ENCODE measurements around the gene LYRM4.

LYRM4 gene

GRCh38 chr6:5088780-5089179 lies 172.0 kb downstream of the LYRM4 start:
- Mint-ChIP-seq H3K4me3 (no peak overlapping the region), H3K36me3 (ENCODE audit: low read depth) (no peaks in the 10 kb centered on the region), H3K27me3 (peaks cover 56% of the 10 kb centered on the region), H3K27ac (no peak overlapping the region), H3K4me1 (peaks cover 9% of the 10 kb centered on the region), H3K9me3 (no peaks in the 10 kb centered on the region)
- ATAC-seq (no peak), DNase-seq (no peak)

GRCh38 chr6:5087389-5087788 lies 173.4 kb downstream of the LYRM4 start:
- Mint-ChIP-seq H3K27ac (no peak overlapping the region), H3K4me3 (no peak overlapping the region), H3K4me1 (peaks cover 9% of the 10 kb centered on the region), H3K27me3 (peaks cover 65% of the 10 kb centered on the region), H3K9me3 (no peaks in the 10 kb centered on the region), H3K36me3 (ENCODE audit: low read depth) (no peaks in the 10 kb centered on the region)
- DNase-seq = no peak
- no peak for ATAC-seq

- Mint-ChIP-seq H3K4me1 (peaks cover 3% of the 10 kb centered on the region), H3K27me3 (peaks cover 57% of the 10 kb centered on the region), H3K4me3 (no peak overlapping the region), H3K9me3 (no peaks in the 10 kb centered on the region), H3K27ac (no peak overlapping the region), H3K36me3 (ENCODE audit: low read depth) (no peaks in the 10 kb centered on the region)
- DNase-seq = no peak
- ATAC-seq = no peak
Observed at GRCh38 chr6:5086294-5086890, 174.4 kb downstream of the LYRM4 start.

- Mint-ChIP-seq H3K4me1 (peaks cover 3% of the 10 kb centered on the region), H3K9me3 (no peaks in the 10 kb centered on the region), H3K27me3 (peaks cover 53% of the 10 kb centered on the region), H3K36me3 (ENCODE audit: low read depth) (no peaks in the 10 kb centered on the region), H3K4me3 (no peak overlapping the region), H3K27ac (no peak overlapping the region)
- ATAC-seq (no peak), DNase-seq (peak; percentile 8)
Observed at GRCh38 chr6:5085648-5086293, 175.0 kb downstream of the LYRM4 start.

GRCh38 chr6:5084781-5085647 lies 175.7 kb downstream of the LYRM4 start, which contains the start of gene PPP1R3G:
Gene PPP1R3G, plus strand, starts transcription at chr6:5085341. Its CDS starts 145 bp downstream, at chr6:5085486.
- peaks cover 50% of the 10 kb centered on the region for H3K27me3 Mint-ChIP-seq
- H3K4me1 Mint-ChIP-seq = peaks cover 3% of the 10 kb centered on the region
- no peaks in the 10 kb centered on the region for H3K9me3 Mint-ChIP-seq
- DNase-seq (peak; percentile 11), ATAC-seq (peak; percentile 36)
- H3K4me3 Mint-ChIP-seq = peak within 1 kb of the TSS; percentile 71
- no peak within 1 kb of the TSS for H3K27ac Mint-ChIP-seq
- H3K36me3 Mint-ChIP-seq (ENCODE audit: low read depth) = no peaks in the 10 kb centered on the region

- no peak for ATAC-seq
- peak; percentile 9 for DNase-seq
- no peaks in the 10 kb centered on the region for H3K9me3 Mint-ChIP-seq
- peaks cover 44% of the 10 kb centered on the region for H3K27me3 Mint-ChIP-seq
- peak overlapping the region; percentile 71 for H3K4me3 Mint-ChIP-seq
- H3K4me1 Mint-ChIP-seq = peaks cover 3% of the 10 kb centered on the region
- H3K27ac Mint-ChIP-seq = no peak overlapping the region
- no peaks in the 10 kb centered on the region for H3K36me3 Mint-ChIP-seq (ENCODE audit: low read depth)
Observed at GRCh38 chr6:5084360-5084780, 176.4 kb downstream of the LYRM4 start.

- Mint-ChIP-seq H3K27me3 (peaks cover 44% of the 10 kb centered on the region), H3K4me1 (peaks cover 3% of the 10 kb centered on the region), H3K27ac (no peak overlapping the region), H3K9me3 (no peaks in the 10 kb centered on the region), H3K4me3 (peak overlapping the region; percentile 52), H3K36me3 (ENCODE audit: low read depth) (no peaks in the 10 kb centered on the region)
- ATAC-seq (no peak), DNase-seq (no peak)
Observed at GRCh38 chr6:5083813-5084359, 176.9 kb downstream of the LYRM4 start.

GRCh38 chr6:5083307-5083583 lies 177.5 kb downstream of the LYRM4 start:
- Mint-ChIP-seq H3K27me3 (peaks cover 38% of the 10 kb centered on the region), H3K4me1 (peaks cover 3% of the 10 kb centered on the region), H3K4me3 (no peak overlapping the region), H3K27ac (no peak overlapping the region), H3K9me3 (no peaks in the 10 kb centered on the region), H3K36me3 (ENCODE audit: low read depth) (no peaks in the 10 kb centered on the region)
- DNase-seq (no peak), ATAC-seq (no peak)

- no peak for DNase-seq
- no peak for ATAC-seq
- Mint-ChIP-seq H3K9me3 (no peaks in the 10 kb centered on the region), H3K4me3 (no peak overlapping the region), H3K36me3 (ENCODE audit: low read depth) (no peaks in the 10 kb centered on the region), H3K4me1 (peaks cover 3% of the 10 kb centered on the region), H3K27ac (no peak overlapping the region), H3K27me3 (peaks cover 37% of the 10 kb centered on the region)
Observed at GRCh38 chr6:5082487-5083306, 178.1 kb downstream of the LYRM4 start.

GRCh38 chr6:5081955-5082354 lies 178.8 kb downstream of the LYRM4 start:
- H3K27me3 Mint-ChIP-seq = peaks cover 30% of the 10 kb centered on the region
- no peak overlapping the region for H3K4me3 Mint-ChIP-seq
- H3K36me3 Mint-ChIP-seq (ENCODE audit: low read depth) = no peaks in the 10 kb centered on the region
- H3K4me1 Mint-ChIP-seq = peaks cover 3% of the 10 kb centered on the region
- H3K9me3 Mint-ChIP-seq = no peaks in the 10 kb centered on the region
- DNase-seq (no peak), ATAC-seq (no peak)
- H3K27ac Mint-ChIP-seq = no peak overlapping the region

GRCh38 chr6:5081182-5081581 lies 179.6 kb downstream of the LYRM4 start:
- ATAC-seq = no peak
- peaks cover 22% of the 10 kb centered on the region for H3K27me3 Mint-ChIP-seq
- no peak for DNase-seq
- no peaks in the 10 kb centered on the region for H3K9me3 Mint-ChIP-seq
- peaks cover 3% of the 10 kb centered on the region for H3K4me1 Mint-ChIP-seq
- no peak overlapping the region for H3K4me3 Mint-ChIP-seq
- H3K36me3 Mint-ChIP-seq (ENCODE audit: low read depth) = no peaks in the 10 kb centered on the region
- no peak overlapping the region for H3K27ac Mint-ChIP-seq

GRCh38 chr6:5080574-5080973 lies 180.2 kb downstream of the LYRM4 start:
- ATAC-seq (no peak), DNase-seq (no peak)
- H3K27ac Mint-ChIP-seq = no peak overlapping the region
- H3K36me3 Mint-ChIP-seq (ENCODE audit: low read depth) = no peaks in the 10 kb centered on the region
- peaks cover 22% of the 10 kb centered on the region for H3K27me3 Mint-ChIP-seq
- H3K9me3 Mint-ChIP-seq = no peaks in the 10 kb centered on the region
- no peak overlapping the region for H3K4me3 Mint-ChIP-seq
- H3K4me1 Mint-ChIP-seq = peaks cover 3% of the 10 kb centered on the region

- no peaks in the 10 kb centered on the region for H3K9me3 Mint-ChIP-seq
- no peak overlapping the region for H3K27ac Mint-ChIP-seq
- peaks cover 19% of the 10 kb centered on the region for H3K27me3 Mint-ChIP-seq
- H3K4me1 Mint-ChIP-seq = peaks cover under 1% of the 10 kb centered on the region
- ATAC-seq (no peak), DNase-seq (no peak)
- H3K4me3 Mint-ChIP-seq = no peak overlapping the region
- no peaks in the 10 kb centered on the region for H3K36me3 Mint-ChIP-seq (ENCODE audit: low read depth)
Observed at GRCh38 chr6:5079692-5080091, 181.1 kb downstream of the LYRM4 start.

GRCh38 chr6:5078121-5078669 lies 182.6 kb downstream of the LYRM4 start:
- H3K4me3 Mint-ChIP-seq = no peak overlapping the region
- H3K9me3 Mint-ChIP-seq = no peaks in the 10 kb centered on the region
- ATAC-seq (no peak), DNase-seq (no peak)
- peaks cover 10% of the 10 kb centered on the region for H3K27me3 Mint-ChIP-seq
- H3K27ac Mint-ChIP-seq = no peak overlapping the region
- no peaks in the 10 kb centered on the region for H3K4me1 Mint-ChIP-seq
- H3K36me3 Mint-ChIP-seq (ENCODE audit: low read depth) = no peaks in the 10 kb centered on the region
